GM12892 (cell line): ENCODE data around the gene GPSM3.

Experiments
- POLR2A ChIP-seq: IDR thresholded peaks from 2 replicates; pipeline ENCODE4 v1.6.1; 2011; ENCODE audit warnings: low read depth, low read length, control low read depth
- POLR2AphosphoS5 ChIP-seq: IDR thresholded peaks from 2 replicates; pipeline ENCODE4 v1.6.1; 2011; ENCODE audit warnings: low read depth, low read length, control low read depth

GRCh38 chr6:32178547-32179440 lies 13.6 kb downstream of the GPSM3 start:
- TF ChIP-seq POLR2A (no peak), POLR2AphosphoS5 (no peak)
